ENCODE results near the gene CCDC91. TPM values are rescaled to one million over a fixed set of nuclear protein-coding genes. Genes with fewer than 3 reads are reported as not detected.

The CCDC91 gene
- total RNA-seq, 1 experiment from 2014 or later, result 26.9 TPM

DNA sequence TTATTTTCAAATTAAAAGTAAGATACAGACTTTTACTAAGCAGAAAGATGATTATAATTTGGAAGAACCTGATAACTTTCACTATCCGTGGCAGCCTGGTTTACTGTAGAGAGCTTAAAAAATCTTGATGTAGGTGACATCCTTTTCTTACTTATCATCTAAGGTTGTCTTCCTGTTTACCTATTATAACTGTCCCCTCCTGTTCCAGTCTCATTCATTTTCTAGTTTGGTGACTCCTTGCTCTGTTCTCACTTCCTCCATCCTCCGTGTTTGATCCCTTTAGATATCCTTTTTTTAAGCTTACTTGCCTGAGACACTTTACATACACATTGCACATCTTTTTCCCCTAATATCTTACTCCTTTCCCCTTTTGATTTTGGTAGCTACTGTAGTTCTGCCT is 27.5 kb downstream of the CCDC91 start:
- no peak overlapping the region for H3K27ac ChIP-seq (ENCODE audit: low read length)
- in situ Hi-C loops (cut with HindIII; ENCODE audit: low pct_unique_long_range_greater_than_20kb, low sequenced_read_pairs) (no loop called here), intact Hi-C loops (cut with micrococcal nuclease; ENCODE audit: unreplicated experiment) (no loop called here)
- ATAC-seq (no peak), DNase-seq (ENCODE audit: low read depth, low spot score) (no peak)
- ChIA-PET POLR2A (no interaction called here), CTCF (no interaction called here)
- no peak overlapping the region for H3K4me3 ChIP-seq (ENCODE audit: low read depth in 2 of 2, low read length in 2 of 2)
- no peaks in the 10 kb centered on the region for H3K27me3 ChIP-seq (ENCODE audit: control insufficient read depth, insufficient read depth, low read length)
- H3K4me1 ChIP-seq (ENCODE audit: control insufficient read depth, insufficient read depth, low read length), result no peaks in the 10 kb centered on the region
- no peak for TF ChIP-seq POLR2AphosphoS5 (IDR thresholded peaks at IDR 0.05; ENCODE audit: low read depth, low read length)
- TF ChIP-seq SIN3A (IDR thresholded peaks at IDR 0.05; ENCODE audit: borderline replicate concordance, insufficient read depth, low read depth, low read length), result no peak
- TF ChIP-seq TCF7L2 (IDR thresholded peaks at IDR 0.05; ENCODE audit: low read depth, low read length), result no peak
- TF ChIP-seq, protein P1, sequence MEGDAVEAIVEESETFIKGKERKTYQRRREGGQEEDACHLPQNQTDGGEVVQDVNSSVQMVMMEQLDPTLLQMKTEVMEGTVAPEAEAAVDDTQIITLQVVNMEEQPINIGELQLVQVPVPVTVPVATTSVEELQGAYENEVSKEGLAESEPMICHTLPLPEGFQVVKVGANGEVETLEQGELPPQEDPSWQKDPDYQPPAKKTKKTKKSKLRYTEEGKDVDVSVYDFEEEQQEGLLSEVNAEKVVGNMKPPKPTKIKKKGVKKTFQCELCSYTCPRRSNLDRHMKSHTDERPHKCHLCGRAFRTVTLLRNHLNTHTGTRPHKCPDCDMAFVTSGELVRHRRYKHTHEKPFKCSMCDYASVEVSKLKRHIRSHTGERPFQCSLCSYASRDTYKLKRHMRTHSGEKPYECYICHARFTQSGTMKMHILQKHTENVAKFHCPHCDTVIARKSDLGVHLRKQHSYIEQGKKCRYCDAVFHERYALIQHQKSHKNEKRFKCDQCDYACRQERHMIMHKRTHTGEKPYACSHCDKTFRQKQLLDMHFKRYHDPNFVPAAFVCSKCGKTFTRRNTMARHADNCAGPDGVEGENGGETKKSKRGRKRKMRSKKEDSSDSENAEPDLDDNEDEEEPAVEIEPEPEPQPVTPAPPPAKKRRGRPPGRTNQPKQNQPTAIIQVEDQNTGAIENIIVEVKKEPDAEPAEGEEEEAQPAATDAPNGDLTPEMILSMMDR (IDR thresholded peaks at IDR 0.05), result no peak
- TF ChIP-seq, protein P2, sequence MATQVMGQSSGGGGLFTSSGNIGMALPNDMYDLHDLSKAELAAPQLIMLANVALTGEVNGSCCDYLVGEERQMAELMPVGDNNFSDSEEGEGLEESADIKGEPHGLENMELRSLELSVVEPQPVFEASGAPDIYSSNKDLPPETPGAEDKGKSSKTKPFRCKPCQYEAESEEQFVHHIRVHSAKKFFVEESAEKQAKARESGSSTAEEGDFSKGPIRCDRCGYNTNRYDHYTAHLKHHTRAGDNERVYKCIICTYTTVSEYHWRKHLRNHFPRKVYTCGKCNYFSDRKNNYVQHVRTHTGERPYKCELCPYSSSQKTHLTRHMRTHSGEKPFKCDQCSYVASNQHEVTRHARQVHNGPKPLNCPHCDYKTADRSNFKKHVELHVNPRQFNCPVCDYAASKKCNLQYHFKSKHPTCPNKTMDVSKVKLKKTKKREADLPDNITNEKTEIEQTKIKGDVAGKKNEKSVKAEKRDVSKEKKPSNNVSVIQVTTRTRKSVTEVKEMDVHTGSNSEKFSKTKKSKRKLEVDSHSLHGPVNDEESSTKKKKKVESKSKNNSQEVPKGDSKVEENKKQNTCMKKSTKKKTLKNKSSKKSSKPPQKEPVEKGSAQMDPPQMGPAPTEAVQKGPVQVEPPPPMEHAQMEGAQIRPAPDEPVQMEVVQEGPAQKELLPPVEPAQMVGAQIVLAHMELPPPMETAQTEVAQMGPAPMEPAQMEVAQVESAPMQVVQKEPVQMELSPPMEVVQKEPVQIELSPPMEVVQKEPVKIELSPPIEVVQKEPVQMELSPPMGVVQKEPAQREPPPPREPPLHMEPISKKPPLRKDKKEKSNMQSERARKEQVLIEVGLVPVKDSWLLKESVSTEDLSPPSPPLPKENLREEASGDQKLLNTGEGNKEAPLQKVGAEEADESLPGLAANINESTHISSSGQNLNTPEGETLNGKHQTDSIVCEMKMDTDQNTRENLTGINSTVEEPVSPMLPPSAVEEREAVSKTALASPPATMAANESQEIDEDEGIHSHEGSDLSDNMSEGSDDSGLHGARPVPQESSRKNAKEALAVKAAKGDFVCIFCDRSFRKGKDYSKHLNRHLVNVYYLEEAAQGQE (IDR thresholded peaks at IDR 0.05; ENCODE audit: insufficient read depth in 1 of 2, low read depth in 2 of 2, low read length in 1 of 2), result no peak
- H3K36me3 ChIP-seq (ENCODE audit: control insufficient read depth, insufficient read depth, low read length), result no peaks in the 10 kb centered on the region
- no TSS peak for BruUV-seq (replicated peaks)
- peaks cover 14% of the 10 kb centered on the region for H3K9me3 ChIP-seq (ENCODE audit: control insufficient read depth, insufficient read depth, low read depth, low read length)

DNA sequence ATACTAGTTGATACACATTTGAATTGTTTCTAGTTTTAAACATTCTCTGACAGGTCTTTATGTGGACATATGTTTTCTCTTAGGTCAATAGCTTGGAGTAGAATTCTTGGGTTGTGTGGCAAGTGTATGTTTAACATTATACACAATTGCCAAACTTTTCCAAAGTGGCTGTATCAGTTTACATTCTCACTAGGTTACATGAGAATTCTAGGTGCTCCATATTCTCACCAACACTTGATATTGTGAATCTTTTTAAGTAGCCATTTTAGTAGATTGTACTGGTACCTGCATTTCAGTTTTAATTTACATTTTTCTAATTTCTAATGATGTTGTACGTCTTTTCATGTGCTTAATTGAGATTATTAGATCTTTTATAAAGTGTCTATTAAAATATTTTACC is 28.6 kb downstream of the CCDC91 start:
- Histone ChIP-seq H3K9me3 (ENCODE audit: control insufficient read depth, insufficient read depth, low read depth, low read length) (peaks cover 14% of the 10 kb centered on the region), H3K4me3 (ENCODE audit: low read depth in 2 of 2, low read length in 2 of 2) (no peak overlapping the region), H3K27me3 (ENCODE audit: control insufficient read depth, insufficient read depth, low read length) (no peaks in the 10 kb centered on the region), H3K27ac (ENCODE audit: low read length) (no peak overlapping the region), H3K36me3 (ENCODE audit: control insufficient read depth, insufficient read depth, low read length) (no peaks in the 10 kb centered on the region), H3K4me1 (ENCODE audit: control insufficient read depth, insufficient read depth, low read length) (no peaks in the 10 kb centered on the region)
- DNase-seq (ENCODE audit: low read depth, low spot score) (no peak), ATAC-seq (no peak)
- ChIA-PET POLR2A (interaction anchor here (0.7 kb wide), 1 partner anchor 1112 kb away, joined by 4 read pairs; no protein-coding TSS in a partner anchor), CTCF (no interaction called here)
- intact Hi-C loops (cut with micrococcal nuclease; ENCODE audit: unreplicated experiment), result no loop called here
- in situ Hi-C loops (cut with HindIII; ENCODE audit: low pct_unique_long_range_greater_than_20kb, low sequenced_read_pairs), result no loop called here
- TF ChIP-seq SIN3A (IDR thresholded peaks at IDR 0.05; ENCODE audit: borderline replicate concordance, insufficient read depth, low read depth, low read length), result no peak
- no peak for TF ChIP-seq TCF7L2 (IDR thresholded peaks at IDR 0.05; ENCODE audit: low read depth, low read length)
- TF ChIP-seq, protein P1 (IDR thresholded peaks at IDR 0.05), result no peak
- no peak for TF ChIP-seq POLR2AphosphoS5 (IDR thresholded peaks at IDR 0.05; ENCODE audit: low read depth, low read length)
- TF ChIP-seq, protein P2 (IDR thresholded peaks at IDR 0.05; ENCODE audit: insufficient read depth in 1 of 2, low read depth in 2 of 2, low read length in 1 of 2), result no peak
- no TSS peak for BruUV-seq (replicated peaks)
